RPMI7951 (cell line): ENCODE data around the gene OSBPL9. TPM values are rescaled to one million over a fixed set of nuclear protein-coding genes. Genes with fewer than 3 reads are reported as not detected.

ENCODE experiments used
- DNase-seq: peaks from one replicate; pipeline ENCODE4 v3.0.0-alpha.2; 2012; ENCODE audit warnings: low read depth
- total RNA-seq: library from RNA; depleted of rRNA; stranded (reverse); fragments of >200 nt; shearing (Covaris generic); gene quantifications from 2 replicates; pipeline ENCODE4 v1.2.3, GENCODE V29; 2014

OSBPL9 gene
- total RNA-seq, 1 experiment from 2014 or later: 101 TPM

DNA sequence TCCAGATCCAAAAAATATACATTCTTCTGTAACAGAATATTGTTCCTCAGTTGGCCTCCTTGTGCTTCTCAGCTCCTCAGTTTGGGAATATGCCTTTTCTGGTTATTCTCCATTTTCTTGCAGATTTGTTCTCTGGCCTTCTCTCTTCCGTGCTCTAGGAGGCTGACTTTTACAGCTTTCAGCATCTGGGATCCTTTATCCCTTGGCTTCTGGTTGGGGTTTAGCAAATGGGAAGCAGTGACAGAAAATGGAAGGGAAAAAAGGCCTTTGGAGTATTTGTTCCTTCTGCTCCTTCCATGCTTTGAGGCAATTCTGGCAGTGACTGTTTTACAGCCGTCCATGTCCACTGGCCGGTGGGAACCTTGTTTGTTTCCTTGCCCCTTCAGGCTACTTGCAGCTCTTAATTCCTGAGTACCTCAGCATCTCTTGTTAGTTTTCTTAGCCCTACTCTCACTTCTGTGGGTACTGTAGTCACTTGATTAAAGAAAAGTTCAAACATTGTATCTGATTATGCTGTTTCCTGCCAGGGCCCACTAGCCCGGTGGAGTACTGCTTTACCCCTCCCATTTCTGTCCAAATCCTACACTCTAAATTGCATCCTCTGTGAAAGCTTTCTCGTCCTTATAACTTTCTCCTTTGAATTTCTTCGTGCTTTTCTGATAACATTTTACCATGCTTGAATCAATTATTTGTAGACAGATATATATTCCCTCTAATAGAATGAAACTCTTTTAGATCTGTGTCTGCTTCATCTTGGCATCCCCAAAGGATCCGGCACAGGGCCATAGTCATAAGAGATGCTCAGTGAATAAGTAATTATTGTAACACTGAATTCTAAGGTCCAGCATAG lies 118.2 kb downstream of the OSBPL9 start:
- DNase-seq: no peak

- DNase-seq: no peak
These were observed 118.9 kb downstream of the OSBPL9 start for GRCh38 chr1:51735746-51736254.

- peak; percentile 63 for DNase-seq
These were observed 119.8 kb downstream of the OSBPL9 start for GRCh38 chr1:51736702-51737101.

GRCh38 chr1:51738681-51739080 lies 121.8 kb downstream of the OSBPL9 start:
- no peak for DNase-seq

- DNase-seq: no peak
These were observed 123.8 kb downstream of the OSBPL9 start for GRCh38 chr1:51740652-51741051.

GRCh38 chr1:51741121-51741681 lies 124.3 kb downstream of the OSBPL9 start:
- no peak for DNase-seq

GRCh38 chr1:51744506-51745303 lies 127.8 kb downstream of the OSBPL9 start:
- no peak for DNase-seq

DNA sequence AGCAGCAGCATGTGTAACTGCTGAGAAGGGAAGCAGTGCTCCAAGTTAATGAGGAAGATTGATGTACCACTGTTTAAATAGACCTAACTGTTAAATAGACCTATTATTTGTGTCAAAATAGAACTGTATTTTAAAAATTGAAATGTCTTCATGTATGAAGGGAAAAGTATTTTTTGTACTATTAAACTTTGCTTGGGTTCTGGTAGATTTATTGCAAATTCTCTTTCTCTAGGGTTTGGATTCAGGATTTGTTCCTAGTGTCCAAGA lies 128.3 kb downstream of the OSBPL9 start:
- no peak for DNase-seq

DNA sequence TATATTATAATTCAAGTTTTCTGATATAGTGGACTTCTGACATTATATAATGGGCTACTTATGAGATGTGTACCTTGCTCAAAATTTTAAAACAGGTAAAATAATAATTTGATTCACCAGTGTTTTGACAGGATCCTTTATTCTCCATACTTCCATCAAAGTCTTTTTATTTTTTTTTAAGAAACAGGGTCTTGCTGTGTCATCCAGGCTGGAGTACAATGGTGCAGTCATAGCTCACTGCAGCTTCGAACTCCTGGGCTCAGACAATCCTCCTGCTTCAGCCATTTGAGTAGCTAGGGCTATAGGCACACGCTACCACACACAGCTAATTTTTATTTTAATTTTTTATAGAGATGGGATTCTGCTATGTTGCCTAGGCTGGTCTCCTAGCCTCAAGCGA lies 132.3 kb downstream of the OSBPL9 start:
- no peak for DNase-seq

DNA sequence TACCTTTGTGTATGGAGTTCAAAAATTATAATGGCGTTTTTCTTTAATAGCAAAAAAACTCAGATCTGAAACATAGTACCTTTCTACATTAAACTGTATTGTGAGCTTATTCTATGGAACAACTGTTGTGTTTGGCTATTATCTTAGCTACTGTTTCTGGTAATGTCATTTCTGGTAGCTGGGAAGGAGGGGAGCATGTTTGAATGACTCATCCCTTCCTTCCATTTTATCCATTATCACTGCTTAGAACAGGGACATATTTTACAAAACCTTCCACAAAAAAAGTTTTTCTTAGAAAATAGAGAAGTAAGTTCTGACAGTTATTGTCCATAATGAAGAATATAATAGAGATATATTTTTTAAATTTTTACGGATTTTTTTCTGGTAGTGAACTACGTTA lies 133.3 kb downstream of the OSBPL9 start:
- DNase-seq: peak; percentile 29

DNA sequence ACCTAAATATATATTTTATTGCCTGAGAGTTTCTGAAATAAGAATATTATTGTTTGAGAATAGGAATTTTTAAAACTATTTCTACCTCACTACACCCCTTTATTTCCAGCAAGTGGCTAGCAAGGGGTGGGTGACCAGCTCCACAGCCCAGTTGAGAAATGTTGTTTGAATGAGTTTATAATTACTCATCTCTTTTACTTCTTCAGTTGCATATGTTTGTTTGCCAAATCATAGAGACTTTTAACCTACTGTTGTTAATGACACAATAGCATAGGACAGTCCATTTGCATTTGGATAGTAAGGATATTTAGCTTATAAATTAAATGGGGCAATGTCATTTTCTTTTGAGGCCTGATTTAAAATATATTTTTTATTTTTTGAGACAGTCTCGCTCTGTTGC lies 133.8 kb downstream of the OSBPL9 start:
- no peak for DNase-seq

DNA sequence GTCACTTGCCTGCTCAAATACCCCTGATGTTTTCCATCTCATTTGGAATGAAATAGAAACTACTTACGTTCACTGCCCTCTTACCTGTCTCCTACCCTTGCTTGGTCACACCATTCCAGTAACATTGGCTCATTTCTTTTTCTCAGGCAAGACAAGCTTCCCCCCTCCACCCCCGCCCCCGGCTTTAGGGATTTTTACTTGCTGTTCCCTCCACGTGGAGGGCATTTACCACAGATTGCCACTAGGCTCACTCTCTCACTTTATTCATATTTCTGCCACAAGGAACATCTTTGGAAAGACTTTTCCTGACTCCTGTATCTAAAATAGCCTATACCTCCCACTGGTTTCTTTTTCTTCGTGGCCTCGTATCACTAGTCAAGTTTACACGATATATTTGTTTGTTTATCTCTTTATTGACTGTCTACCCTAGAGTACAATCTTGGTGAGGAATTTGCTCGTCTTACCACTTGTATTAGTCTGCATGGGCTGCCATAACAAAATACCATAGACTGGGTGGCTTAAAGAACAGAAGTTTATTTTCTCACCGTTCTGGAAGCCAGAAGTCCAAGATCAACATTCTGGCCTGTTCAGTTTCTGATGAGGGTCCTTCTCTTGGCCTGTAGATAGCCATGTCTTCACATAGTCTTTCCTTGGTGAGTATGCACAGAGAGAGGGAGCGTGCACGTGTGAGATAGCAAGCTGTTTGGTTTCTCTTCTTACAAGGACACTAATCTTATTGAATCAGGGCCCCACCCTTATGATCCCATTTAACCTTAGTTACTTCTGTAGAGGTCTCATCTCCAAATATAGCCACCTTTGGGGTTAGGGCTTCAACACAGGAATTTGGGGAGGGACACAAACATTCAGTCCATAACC lies 135.4 kb downstream of the OSBPL9 start:
- no peak for DNase-seq

DNA sequence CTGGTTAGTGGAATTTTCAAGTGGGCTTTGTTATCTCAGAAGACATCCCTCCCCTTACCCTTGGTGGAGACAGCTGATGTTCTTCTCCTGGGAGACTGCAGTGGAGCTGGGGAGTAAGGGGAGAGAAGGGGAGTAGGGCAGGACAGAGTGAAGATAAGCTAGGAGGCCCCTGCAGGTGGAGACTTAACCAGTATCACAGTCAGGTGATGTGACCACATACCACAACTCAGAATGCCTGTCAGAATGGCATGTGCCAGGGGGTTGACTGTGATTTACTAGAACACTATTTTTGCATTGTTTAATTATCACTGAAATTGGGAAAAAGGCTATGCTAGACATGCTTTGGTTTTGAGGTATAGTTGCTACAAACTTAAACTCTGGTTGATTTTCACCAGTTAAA lies 137.1 kb downstream of the OSBPL9 start:
- no peak for DNase-seq

GRCh38 chr1:51754666-51755065 lies 137.8 kb downstream of the OSBPL9 start:
- no peak for DNase-seq

- DNase-seq: no peak
These were observed 138.5 kb downstream of the OSBPL9 start for GRCh38 chr1:51755437-51755836.

DNA sequence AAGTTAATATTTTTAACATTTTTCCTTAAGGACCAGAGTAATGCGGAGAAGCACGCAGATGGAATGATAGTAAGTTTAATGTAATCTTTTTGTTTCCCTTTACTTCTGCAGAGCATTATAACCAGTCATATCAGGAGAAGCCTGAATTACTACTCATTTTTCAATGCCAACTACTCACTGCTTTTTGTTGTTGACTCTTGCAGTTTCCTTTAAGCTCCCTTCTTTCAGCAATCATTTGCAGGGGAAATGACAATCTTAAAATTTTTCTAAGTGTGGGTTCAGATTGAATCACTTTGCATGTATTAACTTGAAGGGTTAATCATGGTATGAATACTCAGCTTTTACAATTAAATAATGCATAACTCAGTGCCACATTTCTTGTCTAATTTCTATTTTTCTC lies 139.4 kb downstream of the OSBPL9 start:
- DNase-seq: no peak

DNA sequence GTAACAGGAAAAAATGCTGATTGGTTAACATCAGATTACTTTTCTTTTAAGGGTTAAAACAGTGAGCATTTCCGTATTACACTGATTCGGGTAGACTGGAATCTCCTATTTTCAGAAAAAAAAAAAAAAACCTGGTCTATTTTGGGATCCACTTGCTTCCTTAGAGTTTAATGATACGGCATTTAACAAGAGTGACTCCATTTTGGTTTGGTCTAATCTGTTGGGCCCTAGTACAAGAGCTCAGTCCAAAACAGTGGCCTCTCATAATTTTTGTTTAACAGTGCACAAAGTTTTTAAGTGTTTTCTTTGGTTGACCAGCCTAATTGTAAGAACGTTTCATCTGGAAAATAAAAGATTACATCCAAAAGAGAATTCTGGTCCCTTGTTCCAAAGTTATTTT lies 141.4 kb downstream of the OSBPL9 start:
- DNase-seq: no peak

DNA sequence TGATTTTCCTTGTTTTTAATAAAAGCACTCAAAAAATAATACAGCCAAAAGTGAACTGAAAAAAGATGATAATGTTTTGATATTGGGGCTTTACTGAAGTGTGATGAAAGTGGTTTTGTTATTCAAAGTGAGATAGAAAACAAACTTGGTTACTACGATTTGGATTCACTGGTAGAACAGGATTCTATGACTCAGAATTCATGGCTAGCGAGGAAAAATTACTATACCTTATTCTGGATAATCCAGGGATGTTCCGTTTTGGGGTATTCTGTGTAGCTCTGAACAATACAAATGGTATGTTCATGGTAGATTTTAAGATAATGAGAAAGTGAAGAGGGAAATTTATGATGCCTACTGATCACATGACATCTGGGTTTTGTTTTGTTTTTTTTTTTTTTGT lies 144.0 kb downstream of the OSBPL9 start:
- no peak for DNase-seq

- DNase-seq: no peak
These were observed 144.5 kb downstream of the OSBPL9 start for GRCh38 chr1:51761351-51761750.

DNA sequence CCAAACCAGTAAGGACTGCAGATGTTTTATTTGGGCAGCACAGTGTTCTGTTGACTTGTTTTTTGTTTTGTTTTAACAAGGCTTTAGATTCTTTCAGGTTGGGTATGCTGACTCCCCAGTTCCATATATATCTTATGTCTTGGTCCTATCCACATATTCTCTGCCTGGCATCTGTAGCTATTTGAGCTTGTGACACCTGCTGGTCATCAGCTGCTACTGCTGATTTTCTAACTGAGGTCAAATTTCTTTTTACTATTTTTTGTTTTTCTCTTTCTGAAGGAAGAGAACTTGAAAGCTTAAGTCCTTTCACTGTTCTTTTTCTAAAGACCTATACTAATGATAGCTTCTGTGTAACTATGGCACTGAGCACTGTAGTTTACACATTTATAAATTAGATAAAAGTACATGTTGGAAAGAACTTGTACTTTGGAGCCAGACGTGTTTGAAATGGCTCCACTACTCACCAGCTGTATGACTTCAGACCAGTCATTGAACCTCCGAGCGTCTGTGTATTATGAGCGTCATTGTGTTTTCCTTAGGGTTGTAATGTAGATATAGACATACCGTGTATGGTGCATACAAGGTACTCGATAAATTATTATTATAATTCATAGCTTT lies 152.2 kb downstream of the OSBPL9 start:
- peak; percentile 62 for DNase-seq

DNA sequence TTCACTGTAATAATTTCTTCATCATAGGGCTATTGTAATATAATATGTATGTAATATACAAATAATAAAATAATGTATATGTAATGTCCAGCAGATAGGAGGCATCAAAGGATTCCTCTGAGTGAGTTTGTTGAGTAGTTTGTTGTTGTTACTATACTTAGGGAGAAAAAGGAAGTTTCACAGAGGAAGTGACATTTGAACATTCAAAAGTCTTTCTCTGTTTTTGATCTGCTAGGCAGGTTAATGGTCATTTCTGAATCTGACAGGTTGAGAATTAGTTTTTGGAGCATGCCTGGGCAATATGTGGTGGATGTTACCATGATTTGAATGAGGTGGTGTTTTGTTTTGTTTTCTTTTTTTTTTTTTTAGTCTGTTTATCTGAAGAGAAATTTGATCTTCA lies 159.5 kb downstream of the OSBPL9 start:
- DNase-seq: no peak
